Testis (tissue), 2 donors: Measurements from ENCODE around the gene PPP1R3F.

Experiments used
- CTCF ChIP-seq, 3 experiments: fragments of 450-650 bp in 2 of 3; fragments of 200-600 bp in 1 of 3; sonication (generic) in 1 of 3; IDR thresholded peaks; one replicate each; pipeline ENCODE4 v1.5.1; 2016 to 2019; ENCODE audit warnings: antibody characterized with exemption in 3 of 3, mild to moderate bottlenecking in 2 of 3, moderate library complexity in 1 of 3
- POLR2A ChIP-seq: fragments of 450-650 bp; IDR thresholded peaks from one replicate; pipeline ENCODE4 v1.6.1; 2017; ENCODE audit warnings: antibody characterized with exemption, mild to moderate bottlenecking, moderate library complexity

- TF ChIP-seq CTCF (IDR thresholded peaks at IDR 0.05) (no peak), POLR2A (no peak)
These were observed 7.3 kb downstream of the PPP1R3F start for GRCh38 chrX:49276671-49277534.
